Breast epithelium (tissue), 3 donors: ENCODE data around the gene RRP8.

Experiments used
- POLR2A ChIP-seq: fragments of 450-650 bp; IDR thresholded peaks from one replicate; pipeline ENCODE4 v1.6.1; 2016; ENCODE audit warnings: antibody characterized with exemption, mild to moderate bottlenecking, moderate library complexity
- TF ChIP-seq, protein P1 (sequence below), 3 donors: fragments of 450-650 bp; IDR thresholded peaks; one replicate each; pipeline ENCODE4 v1.5.1; 2016 to 2017; ENCODE audit warnings: antibody characterized with exemption in 3 of 3, mild to moderate bottlenecking in 3 of 3, moderate library complexity in 3 of 3

DNA sequence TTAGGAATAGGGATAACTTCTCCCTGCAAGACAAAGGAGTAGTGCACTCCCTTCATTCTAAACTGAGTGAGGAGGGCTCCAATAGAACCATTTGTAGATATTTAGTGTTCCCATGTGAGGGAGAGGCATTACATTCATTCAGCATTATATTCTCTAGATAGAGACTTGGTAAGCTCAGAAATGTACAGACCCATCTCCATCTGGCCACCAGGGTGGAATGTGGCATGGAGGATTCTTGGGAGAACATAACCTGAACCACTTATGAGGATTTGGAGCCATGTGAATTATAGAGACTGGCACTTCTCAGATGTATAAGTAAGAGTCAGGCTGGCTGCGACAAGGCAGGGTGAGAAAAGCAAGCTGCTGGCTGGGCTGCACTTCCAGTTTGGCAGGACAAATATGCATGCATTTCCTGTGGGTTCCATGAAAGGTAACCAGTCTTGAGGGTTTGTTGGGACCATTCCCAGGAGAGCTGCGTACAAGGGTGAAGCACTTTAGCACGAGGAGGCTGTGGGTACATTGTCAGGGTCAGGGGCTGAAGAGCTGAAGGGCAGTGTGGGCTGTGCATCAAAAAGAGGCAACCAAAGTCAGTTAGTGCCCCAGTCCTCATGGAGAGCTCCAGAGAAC is 9.2 kb downstream of the RRP8 start:
- TF ChIP-seq, protein P1, sequence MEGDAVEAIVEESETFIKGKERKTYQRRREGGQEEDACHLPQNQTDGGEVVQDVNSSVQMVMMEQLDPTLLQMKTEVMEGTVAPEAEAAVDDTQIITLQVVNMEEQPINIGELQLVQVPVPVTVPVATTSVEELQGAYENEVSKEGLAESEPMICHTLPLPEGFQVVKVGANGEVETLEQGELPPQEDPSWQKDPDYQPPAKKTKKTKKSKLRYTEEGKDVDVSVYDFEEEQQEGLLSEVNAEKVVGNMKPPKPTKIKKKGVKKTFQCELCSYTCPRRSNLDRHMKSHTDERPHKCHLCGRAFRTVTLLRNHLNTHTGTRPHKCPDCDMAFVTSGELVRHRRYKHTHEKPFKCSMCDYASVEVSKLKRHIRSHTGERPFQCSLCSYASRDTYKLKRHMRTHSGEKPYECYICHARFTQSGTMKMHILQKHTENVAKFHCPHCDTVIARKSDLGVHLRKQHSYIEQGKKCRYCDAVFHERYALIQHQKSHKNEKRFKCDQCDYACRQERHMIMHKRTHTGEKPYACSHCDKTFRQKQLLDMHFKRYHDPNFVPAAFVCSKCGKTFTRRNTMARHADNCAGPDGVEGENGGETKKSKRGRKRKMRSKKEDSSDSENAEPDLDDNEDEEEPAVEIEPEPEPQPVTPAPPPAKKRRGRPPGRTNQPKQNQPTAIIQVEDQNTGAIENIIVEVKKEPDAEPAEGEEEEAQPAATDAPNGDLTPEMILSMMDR (IDR thresholded peaks at IDR 0.05), result no peak
- TF ChIP-seq POLR2A, result no peak
